T-helper 1 cell (primary cell): ENCODE measurements around the gene PIGC.
A peak's percentile ranks its signal among the peaks of the same experiment; 100 is the strongest.
"Not testable (repeated sequence)": the region's sequence is repeated elsewhere in the genome, so short reads cannot be mapped to it uniquely, and the experiment has no call there.

Source experiments
- DNase-seq, 5 donors: peaks; one replicate each; pipeline ENCODE4 v3.0.0-alpha.2; 2012 to 2020

PIGC gene

DNA sequence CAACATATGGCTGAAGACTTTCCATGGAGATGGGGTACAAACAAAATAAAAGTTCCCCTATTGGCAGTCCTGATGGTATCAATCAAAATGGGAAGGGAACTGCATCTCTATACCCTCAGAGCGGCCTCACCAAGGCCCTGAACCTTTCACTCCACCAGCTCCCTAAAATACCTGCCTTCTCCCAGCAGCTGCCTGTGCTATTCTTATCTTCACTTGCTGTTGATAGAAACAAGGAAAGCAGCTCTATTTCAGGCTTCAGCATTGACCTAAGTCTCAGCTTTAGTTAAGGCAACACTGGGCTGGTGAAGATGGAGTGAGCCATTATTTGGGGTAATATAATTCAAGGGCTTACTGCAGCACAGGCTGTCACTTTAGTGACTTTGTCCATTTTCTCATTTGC lies 21.7 kb upstream of the PIGC start:
- no peak for DNase-seq

DNA sequence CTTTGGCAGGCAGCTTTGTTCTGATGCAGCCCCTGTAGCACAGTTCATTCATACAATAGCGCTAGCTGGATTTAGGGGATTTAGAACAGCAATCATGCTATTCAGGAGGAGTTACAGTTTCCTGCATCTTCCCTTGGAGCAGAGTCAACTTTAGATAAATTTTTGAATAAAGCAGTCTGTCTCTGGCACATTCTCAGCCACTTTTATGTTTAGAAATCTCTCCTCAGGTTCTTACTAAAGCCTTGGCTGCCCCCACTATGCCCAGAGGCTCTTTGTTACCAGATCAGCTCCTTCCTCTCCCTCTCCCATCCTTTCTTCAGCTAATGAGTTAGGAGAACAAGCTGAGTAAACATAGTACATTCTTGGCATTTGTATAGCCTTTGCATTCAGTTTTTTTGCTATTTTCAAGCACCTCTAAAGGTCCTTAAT lies 17.0 kb upstream of the PIGC start:
- no peak for DNase-seq

DNA sequence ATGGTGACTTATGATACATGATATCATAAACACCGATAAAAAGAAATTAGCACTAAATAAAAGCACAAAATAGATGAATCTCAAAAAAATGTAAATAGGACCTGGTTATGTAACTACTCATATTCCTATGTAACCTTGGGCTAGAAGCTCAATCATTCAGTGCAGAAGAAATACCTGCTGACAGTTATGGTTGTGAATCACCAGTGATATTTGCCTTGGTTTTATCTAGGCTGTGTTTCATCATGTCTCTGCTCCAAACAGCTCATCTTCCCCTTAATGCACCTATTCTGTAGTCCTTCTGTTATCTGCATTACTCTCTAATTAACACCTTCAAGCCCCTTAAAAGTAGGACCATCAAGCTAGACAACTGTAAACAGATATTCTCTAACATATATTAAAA lies 16.3 kb upstream of the PIGC start:
- DNase-seq, result no peak

DNA sequence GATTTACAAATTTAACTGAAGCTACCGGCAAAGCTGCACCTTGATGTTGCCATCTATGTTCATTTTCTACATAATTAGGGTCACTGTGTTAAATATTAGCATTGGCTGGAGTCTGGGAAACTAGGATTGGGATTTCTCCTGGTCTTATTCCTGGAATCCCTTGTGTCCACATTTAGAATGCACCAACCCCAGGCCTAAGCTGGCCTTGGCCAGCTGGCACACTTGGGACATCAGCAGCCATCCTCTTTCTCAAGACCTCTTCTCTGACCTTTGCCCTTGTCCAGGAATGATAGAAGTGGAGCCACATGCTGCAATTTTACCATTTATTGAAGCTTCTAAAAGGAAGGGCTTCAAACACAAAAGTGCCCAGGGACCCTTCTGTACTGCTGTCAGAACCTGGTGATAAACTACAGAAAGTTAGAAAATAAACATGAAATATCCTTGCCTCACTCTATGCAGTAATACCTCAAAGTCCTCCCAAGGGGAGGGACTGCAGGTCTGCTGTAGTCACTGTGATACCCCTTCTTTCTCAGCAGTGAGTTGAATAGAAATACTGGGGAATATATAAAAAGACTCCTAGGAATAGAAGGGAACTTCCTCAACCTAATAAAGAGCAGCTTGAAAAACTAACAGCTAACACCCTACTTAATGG lies 13.7 kb upstream of the PIGC start:
- no peak for DNase-seq

DNA sequence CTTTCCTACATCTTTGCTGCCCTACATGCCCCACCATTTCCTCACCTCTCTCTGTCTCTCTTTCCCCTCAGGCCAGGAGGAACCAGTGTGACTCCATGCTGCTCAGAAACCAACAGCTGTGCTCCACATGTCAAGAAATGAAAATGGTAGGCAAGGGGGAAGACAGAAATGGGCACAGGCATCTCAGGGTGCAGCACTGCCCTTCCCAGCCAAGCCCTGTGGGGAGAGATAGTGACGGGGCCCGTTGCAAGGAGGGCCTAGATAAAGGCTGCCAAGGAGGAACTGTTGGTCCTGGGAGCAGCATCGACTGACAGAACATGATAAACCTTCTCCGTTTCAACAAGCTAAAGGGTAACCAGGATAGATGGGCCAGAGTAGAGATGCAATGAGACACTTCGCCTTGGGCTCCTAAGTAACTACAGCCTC lies 12.5 kb upstream of the PIGC start:
- DNase-seq, result no peak

DNA sequence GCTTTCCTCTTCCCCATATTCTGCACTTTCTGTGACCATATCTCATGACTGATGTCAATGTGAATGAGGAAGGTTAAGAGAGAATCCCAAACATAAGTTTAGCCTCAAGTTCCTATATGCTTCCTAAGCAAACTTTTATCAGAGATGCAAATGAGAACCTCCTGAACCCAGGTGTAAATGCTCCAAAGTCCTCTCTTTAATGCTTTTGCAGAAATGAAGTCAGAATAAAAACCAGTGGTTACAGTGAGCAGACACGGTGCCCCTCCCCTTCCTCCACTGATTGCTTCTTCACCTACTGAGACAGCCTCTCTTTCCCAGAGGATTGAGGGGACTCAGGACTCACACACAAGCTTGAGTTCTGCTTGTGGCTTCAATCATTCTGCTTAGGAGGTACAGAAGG lies 11.6 kb upstream of the PIGC start:
- DNase-seq, result no peak

DNA sequence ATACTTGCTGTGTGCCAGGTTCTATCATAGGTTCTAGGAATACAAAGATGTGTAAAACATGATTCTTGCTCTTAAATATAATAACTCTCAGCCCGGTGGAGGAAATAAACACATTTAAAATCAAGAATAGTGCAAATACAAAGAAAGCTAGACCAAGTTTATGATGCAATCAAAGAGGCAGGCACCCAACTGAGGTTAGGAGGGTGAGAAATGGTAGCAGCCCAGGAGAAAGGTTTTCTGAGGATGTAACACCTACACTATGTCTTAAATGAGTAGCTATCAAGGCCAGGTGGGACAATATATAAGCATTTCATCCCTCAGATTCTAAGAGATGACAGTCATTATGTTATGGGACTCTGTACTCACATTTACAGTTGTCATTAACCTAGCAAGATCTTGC lies 9.7 kb upstream of the PIGC start:
- DNase-seq, result no peak

DNA sequence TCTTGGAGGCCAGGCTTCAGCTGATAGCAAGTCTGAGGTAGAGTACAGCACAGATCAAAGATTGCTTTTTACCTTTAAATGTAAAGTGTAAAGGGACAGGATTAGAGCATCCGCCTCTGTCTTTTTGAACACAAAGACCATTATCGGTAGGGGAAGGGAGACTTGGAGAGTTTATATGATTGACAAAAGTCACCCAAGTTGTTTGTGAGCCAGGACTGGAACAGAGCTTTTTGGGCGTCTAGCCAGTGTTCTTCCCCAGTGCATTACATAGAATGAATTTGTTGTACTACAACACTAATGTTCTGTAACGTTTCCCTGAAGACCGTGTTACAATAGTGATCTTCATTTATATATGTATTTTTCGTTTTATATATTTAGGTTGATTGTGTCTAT lies 9.3 kb upstream of the PIGC start:
- no peak for DNase-seq

DNA sequence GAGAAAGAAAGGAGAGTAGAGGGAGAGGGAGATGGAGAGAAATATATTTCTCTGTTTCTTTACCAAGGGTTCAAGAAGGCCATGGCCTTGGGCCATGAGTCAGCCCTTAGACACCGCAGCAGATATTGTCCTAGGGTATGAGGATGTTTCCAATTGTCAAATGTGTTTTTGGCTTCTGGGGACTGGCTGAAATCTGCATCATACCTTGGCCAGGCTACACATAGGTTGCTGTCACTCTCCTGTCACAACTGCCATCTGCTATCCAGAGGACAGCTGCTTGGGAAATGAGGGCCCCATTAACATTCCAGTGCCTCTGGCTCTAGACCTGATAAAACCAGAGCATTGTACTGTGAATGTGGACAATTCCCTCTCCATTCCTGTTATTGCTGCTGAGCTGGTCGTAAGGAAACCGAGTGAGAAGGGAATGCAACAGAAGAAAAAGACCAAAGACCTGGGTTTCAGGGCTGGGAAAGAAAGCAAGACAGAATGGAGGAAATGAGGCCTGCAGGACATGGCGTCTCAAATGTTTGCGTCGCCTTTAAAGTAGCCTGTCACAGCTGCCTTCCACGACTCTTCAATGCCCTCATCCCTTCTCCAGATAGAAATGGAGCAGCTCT lies 8.8 kb upstream of the PIGC start:
- no peak for DNase-seq

DNA sequence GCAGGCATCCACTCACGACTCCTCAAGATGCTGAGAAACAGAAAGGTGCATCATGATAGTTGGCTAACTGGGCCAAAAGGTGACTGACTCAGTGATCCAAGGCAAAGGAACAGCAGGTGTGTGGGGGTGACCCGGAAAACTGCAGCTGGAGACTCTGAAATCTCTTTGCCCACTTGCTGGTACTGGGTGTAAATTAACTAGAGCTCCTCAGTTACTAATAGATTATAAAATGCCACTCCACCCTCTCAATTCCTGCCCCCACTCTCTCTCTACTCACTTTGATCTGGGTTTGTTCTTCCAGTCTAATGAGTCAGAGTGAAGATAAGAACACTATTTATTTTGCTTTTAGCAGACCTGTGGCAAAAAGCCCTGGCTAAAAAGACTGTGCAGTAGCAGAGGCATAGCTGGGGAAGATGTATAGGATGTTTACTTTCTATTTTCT lies 7.2 kb upstream of the PIGC start:
- peak in 1 of 5 donors; percentile 38 for DNase-seq

DNA sequence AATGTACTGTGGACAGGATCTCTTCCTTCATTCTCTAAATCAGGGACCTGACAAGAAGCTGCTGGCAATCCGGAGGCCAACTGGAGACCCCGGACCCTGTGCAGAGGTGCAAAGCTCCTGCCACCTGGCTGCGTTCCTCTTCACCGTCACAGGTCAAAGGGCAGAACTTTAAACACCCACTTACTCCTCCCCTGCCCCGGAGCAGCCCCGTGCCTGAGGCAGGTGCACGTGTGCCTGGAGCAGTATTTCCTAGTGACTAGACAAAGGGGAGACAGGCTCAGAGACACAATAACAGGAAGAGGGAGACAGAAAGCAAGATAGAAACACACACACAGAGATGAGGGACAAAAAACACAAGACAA lies 6.6 kb upstream of the PIGC start:
- DNase-seq, result no peak

DNA sequence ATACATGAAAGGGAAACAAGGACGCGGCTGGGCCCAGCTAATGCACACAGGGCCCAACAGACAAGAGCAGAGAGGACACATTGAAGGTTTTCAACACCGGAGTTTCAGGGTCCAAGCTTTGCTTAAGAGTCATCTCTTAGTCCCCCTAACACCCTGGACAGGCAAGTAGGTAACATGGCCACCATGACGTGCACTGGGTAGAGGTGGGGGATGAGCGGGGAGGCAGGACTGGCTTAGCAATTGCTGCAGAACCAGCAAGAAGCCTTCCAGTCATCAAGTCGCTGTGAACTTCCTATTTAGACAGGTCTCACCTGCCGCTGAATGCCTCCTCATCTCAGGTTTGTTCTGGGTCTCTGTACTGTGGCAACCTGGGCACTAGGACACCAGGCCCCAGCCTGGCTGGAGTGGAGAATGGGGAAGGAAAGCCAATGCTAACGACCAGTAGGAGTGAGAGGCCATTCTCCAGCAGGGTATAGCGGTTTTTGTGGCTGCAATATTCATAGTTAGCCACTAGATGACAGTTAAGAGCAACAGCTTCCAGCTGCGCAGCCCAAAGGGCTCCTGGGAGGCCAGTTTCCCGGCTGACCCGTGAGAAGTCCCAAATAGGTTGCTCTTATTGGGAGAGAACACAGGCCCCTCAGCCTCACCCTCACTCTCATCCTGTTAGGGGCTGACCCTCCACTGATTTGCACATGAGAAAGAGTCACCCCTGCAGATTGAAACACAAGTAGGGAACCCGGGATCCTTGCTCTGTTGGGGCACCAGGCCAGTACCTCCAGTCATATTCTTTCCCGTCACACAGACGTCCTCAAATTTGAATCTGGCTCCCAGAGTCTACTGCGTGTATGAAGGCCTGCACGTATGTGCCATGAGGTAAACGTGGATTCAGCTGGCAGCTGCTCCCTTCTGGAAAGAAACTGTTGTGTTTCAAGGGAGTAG lies 6.0 kb upstream of the PIGC start:
- DNase-seq, result peak in 1 of 5 donors; percentile 40

DNA sequence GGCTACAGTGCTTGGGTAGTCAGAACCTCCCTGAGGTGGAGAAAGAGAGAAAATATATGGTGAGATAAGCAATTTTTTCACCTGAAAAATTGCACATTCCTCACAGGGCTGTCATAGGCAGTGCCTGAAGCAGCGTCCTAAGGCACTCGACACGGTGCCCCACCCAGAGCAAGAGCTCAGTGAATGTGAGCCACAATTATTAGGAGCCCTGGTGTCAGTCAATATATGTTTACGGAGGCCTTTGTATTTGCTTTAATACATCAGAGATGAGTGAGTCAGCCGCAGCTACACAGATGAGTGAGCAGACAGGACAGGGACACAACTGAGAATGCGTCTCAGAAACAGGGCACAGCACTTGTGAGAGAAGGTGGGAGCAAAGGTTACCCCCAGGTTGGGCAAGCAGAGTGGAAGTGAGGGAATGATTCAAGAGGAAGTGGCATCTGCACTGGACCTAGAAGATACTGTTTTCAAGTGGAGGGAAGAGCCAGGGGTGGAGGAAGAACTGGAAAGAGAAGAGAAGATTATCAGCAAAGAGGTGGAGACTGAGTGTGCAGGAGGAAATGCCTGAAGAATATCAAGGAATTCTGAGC lies 5.2 kb upstream of the PIGC start:
- peak in 1 of 5 donors; percentile 22 for DNase-seq

DNA sequence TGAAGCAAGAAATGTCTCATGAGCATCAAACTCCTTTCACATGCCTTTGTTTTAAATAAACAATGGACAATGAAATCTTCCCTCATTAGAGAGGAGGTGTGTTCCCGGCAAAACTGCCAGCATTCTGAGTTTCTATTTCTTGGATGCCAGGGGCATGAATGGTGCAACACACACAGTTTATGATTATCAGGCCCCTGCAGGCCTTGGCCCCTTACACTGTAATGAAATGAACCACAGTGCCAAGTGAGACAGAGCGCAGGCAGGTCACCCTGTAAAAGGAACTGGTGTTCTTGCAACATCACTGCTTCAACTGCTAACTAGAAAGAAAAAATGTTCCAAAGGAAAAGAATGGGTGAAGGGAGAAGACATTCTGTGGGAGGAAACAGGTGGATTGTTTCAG lies 3.8 kb upstream of the PIGC start:
- DNase-seq, result no peak

DNA sequence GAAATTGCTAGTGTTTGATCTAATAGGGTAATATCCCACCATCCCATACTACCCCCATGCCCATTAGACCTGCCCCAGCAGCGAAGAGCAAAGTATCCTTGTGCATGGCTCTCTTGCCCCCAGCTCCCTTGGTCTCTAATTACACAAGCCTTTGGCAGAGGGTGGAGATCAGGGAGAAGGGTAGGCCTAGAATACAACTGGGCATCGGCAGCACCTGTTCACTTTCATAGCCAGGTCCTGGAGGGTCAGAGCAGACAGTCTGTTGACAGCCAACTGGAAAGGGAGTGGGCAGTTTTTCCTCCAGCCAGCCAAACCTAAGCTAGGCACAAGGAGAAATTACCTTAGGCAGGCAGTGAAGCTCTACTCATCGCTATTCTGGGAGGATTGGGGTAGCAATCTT lies 2.7 kb upstream of the PIGC start:
- DNase-seq, result no peak

DNA sequence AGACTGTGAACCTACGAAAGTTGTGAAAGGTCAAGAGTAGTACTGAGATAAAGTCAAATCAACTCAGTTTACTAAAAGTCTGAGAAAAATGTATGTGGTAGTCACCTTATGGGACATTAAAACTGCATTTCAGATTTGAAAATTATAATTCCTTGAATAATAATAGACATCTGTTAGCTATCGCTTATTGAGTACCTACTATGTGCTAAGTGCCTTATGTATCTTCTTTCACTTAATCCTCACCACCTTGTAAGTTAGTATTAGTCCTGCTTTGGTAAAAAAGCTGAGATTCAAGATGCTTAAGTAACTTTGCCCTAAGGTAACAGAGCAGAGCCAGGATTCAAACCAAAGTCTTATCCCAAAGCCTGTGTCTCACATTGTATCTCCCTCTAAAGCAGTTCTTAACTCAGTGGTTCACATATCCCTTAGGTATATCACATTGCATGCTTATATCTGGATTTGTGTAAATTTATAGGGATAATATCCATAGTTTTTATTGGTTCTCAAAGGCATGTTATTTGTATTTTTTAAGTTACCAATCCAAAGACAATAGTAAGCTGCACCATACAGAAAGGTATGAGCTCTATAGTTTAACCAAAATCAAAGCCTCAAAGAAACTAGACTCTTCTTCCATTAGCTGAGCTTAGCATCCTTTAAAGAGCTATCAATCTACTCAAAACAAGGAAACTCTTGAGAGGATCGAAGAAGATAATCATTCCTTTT lies 865 bp downstream of the PIGC start:
- DNase-seq, result no peak

DNA sequence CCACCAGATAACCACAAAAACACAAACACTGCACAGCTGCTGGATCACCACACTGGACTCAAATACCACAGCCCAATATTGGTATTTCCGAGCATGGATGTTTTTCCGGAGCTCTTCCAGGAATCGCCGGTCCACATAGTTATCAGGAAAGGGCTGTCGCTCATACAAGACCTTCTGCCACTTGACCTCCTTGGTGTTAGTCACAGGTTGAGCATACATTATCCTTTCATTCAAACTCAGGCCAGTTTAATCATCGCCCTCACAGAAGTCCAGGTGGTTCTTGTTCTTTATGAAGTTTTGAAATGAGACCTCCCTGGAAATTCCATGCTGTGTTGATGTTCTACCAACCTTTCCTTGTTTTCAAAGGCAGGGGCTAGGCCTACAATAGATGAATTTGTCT lies 1.5 kb downstream of the PIGC start:
- no peak for DNase-seq

DNA sequence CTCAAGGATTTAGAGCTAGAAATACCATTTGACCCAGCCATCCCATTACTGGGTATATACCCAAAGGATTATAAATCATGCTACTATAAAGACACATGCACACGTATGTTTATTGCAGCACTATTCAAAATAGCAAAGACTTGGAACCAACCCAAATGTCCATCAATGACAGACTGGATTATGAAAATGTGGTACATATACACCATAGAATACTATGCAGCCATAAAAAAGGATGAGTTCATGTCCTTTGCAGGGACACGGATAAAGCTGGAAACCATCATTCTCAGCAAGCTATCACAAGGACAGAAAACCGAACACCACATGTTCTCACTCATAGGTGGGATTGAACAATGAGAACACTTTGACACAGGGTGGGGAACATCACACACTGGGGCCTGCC lies 6.7 kb downstream of the PIGC start:
- DNase-seq, result not testable (repeated sequence)

DNA sequence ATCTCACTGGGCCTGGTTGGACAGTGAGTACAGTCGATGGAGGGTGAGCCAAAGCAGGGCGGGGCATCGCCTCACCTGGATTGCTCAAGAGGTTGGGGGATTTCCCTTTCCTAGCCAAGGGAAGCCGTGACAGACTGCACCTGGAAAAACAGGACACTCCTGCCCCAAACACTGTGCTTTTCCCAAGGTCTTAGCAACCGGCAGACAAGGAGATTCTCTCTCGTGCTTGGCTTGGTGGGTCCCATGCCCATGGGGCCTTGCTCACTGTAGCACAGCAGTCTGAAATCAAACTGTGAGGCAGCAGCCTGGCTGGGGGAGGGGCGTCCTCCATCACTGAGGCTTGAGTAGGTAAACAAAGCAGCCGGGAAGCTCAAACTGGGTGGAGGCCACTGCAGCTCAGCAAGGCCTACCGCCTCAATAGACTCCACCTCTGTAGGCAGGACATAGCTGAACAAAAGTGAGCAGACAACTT lies 12.1 kb downstream of the PIGC start:
- DNase-seq, result peak in 1 of 5 donors; percentile 15

DNA sequence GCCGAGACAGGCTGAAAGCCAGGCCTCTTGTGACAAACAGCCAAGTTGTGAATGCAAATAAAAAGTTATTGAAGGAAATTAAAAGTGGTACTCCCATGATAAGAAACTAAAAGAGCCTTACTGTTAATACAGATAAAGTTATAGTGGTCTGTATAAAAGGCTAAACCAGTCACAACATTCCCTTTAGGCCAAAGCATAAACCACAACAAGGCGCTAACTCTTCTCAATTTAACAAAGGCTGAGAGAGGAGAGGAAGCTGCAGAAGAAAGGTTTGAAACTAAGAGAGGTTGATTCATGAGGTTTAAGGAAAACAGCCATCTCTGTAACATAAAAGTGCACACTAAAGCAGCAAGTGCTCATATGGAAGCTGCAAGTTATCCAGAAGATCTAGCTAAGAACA lies 12.7 kb downstream of the PIGC start:
- no peak for DNase-seq

DNA sequence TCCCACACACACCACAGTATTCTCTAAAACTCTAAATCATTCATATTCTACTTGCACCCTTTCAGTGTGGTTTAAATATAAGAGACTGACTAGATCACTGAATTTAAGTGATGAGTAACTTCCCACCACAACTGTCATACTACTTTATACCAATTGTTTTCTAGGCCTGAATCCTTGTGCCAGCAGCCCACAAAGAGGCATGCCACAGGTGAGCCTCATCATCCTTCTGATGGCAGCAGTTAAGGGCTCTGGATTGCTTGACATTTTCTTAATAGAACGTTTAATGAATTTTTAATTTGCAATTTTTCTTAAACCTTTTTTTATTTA lies 13.8 kb downstream of the PIGC start:
- DNase-seq, result no peak

DNA sequence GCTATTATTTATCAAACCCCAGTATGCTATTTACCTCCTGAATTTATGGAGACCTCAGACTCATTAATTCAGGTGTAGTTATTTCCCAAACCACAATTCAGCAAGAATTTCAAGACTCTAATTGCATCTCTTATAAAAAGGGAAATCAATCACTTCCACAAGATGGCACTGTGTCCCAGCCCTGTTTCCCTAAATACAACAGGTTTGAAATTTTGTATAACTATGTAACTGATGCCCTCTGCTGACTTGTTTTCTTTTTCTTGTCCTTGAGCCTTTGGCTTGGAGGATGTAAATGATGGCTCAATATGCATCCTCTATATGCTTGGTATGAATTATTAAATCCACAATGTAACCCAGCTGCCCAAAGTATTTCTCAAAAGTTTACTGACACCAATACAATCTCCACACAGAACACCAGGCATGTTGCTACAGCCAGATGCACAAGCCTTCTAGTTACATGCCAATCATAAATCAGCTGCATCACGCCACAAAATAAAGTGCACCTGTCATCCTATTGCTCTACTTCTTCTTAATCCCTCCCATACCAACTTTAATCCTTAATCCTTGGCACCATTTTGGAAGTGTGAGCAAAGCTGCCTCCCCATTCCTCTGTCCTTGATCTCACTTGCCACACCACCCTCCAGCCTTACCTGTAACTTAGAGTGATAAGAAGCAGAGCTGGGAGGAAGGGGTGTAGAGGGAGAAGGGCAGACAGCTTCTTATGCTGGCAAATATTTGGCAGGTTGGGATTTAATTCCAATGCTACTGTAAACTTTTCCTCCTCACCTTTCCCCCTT lies 14.3 kb downstream of the PIGC start:
- peak in 3 of 5 donors; percentile 13 to 66 (median 24) for DNase-seq
